Psoas muscle (tissue), 8 donors: ENCODE measurements around the gene UGT1A6. TPM values are rescaled to one million over a fixed set of nuclear protein-coding genes. Genes with fewer than 3 reads are reported as not detected.

ENCODE experiments used
- ATAC-seq, 4 donors: fragments of 200-7000 bp; cut with Tn5 transposase; one replicate each; pipeline ENCODE4 v1.9.1; 2020; ENCODE audit warnings: moderate library complexity in 3 of 4, mild to moderate bottlenecking in 2 of 4
- DNase-seq, 2 donors: peaks; one replicate each; pipeline ENCODE4 v3.0.0-alpha.2; 2020
- H3K27ac ChIP-seq: fragments of 200-600 bp; one replicate; pipeline ENCODE4 v1.8.0; 2022
- H3K27me3 ChIP-seq, 3 donors: fragments of 200-600 bp in 1 of 3; one replicate each; pipeline versions ENCODE4 v1.6.1 to v1.8.0; 2013 to 2022; ENCODE audit warnings: low read length in 2 of 3, mild to moderate bottlenecking in 2 of 3, moderate library complexity in 1 of 3; ENCODE audit not compliant: insufficient read depth in 3 of 3
- H3K36me3 ChIP-seq, 2 donors: fragments of 200-600 bp in 1 of 2; one replicate each; pipeline versions ENCODE4 v1.6.1 to v1.8.0; 2013 to 2022; ENCODE audit warnings: low read depth in 1 of 2, mild to moderate bottlenecking in 1 of 2, moderate library complexity in 1 of 2; ENCODE audit not compliant: insufficient read depth in 1 of 2
- H3K4me1 ChIP-seq: fragments of 200-600 bp; one replicate; pipeline ENCODE4 v1.8.0; 2022
- H3K4me3 ChIP-seq: fragments of 200-600 bp; one replicate; pipeline ENCODE4 v1.8.0; 2022; ENCODE audit warnings: mild to moderate bottlenecking
- H3K9me3 ChIP-seq: fragments of 200-600 bp; one replicate; pipeline ENCODE4 v1.8.0; 2022
- CTCF ChIP-seq: fragments of 200-600 bp; IDR thresholded peaks from one replicate; pipeline ENCODE4 v1.8.0; 2022; ENCODE audit warnings: antibody characterized with exemption
- WGBS, 3 donors: extraction: QIAGEN DNeasy Blood & Tissue Kit; methylation state at CpG; one replicate each; pipeline versions ENCODE4 v1.1.6 to v1.1.7; 2013; 5-methylcytosine and 5-hydroxymethylcytosine counted together
- intact Hi-C, 2 donors: fragments of 100-400 bp; cut with DNase I; formaldehyde crosslinking; loops; one replicate each; pipeline versions ENCODE4 v1.11.0 to v1.14.2; 2022
- polyA plus RNA-seq, 3 donors: library from polyadenylated mRNA; stranded (reverse); fragments of 200-250 nt; gene quantifications; one replicate each; pipeline ENCODE4 v1.2.3, GENCODE V29; 2013
- total RNA-seq, 4 donors: library from RNA; stranded (reverse); fragmentation: NEBNext Ultra II Directional in 2 of 4; extraction: Animal tissue kit (Norgen Biotek cat#: 25700) in 2 of 4; gene quantifications; one replicate each; pipeline versions ENCODE4 v1.2.1 to v1.2.4, GENCODE V29; 2021 to 2023
- donor health status: healthy with polysubstance abuse.
- donor health status: DM: no; HTN: no; CAD: no; lungs with moderate emphysema.
- donor health status: Bipolar disorder and iron deficiency.
- donor health status: healthy.
- donor health status: DM: yes; HTN: yes; CAD: no.
- donor health status: DM: no; HTN: no; CAD: no.
- donor health status: DM: no; HTN: no; CAD: no.
- donor health status: DM: yes; HTN: yes; CAD: no.

UGT1A6 gene
- total and polyA plus RNA-seq, 7 donors: not detected

- Histone ChIP-seq H3K9me3 (no peaks in the 10 kb centered on the region), H3K4me1 (no peaks in the 10 kb centered on the region), H3K36me3 (no peaks in the 10 kb centered on the region), H3K27ac (no peak overlapping the region), H3K4me3 (no peak overlapping the region), H3K27me3 (no peaks in the 10 kb centered on the region)
- no peak for ATAC-seq
- DNase-seq: no peak
- intact Hi-C loops: no loop called here
- no peak for TF ChIP-seq CTCF
Observed at GRCh38 chr2:233673896-233674295, 18.8 kb upstream of the UGT1A6 start.

- H3K27me3 ChIP-seq: no peaks in the 10 kb centered on the region
- no peak overlapping the region for H3K4me3 ChIP-seq
- H3K9me3 ChIP-seq: no peaks in the 10 kb centered on the region
- DNase-seq (no peak), ATAC-seq (no peak)
- intact Hi-C loops: no loop called here
- TF ChIP-seq CTCF: no peak
- H3K4me1 ChIP-seq: no peaks in the 10 kb centered on the region
- 41 to 58% (median 49%) methylated on average over 1 of the region's 1 CpG for WGBS, 3 donors
- H3K36me3 ChIP-seq: no peaks in the 10 kb centered on the region
- H3K27ac ChIP-seq: no peak overlapping the region
Observed at GRCh38 chr2:233674314-233674713, 18.4 kb upstream of the UGT1A6 start.

GRCh38 chr2:233674995-233675394 is 17.7 kb upstream of the UGT1A6 start:
- Histone ChIP-seq H3K4me1 (no peaks in the 10 kb centered on the region), H3K9me3 (no peaks in the 10 kb centered on the region), H3K27me3 (no peaks in the 10 kb centered on the region), H3K4me3 (no peak overlapping the region), H3K27ac (no peak overlapping the region), H3K36me3 (no peaks in the 10 kb centered on the region)
- DNase-seq: no peak
- intact Hi-C loops: no loop called here
- 10 to 17% (median 15%) methylated on average over 4 of the region's 4 CpGs for WGBS, 3 donors
- ATAC-seq: no peak
- no peak for TF ChIP-seq CTCF

GRCh38 chr2:233676046-233676445 is 16.6 kb upstream of the UGT1A6 start:
- ATAC-seq (no peak), DNase-seq (no peak)
- 67 to 75% (median 71%) methylated on average over 2 of the region's 2 CpGs for WGBS, 3 donors
- H3K36me3 ChIP-seq: no peaks in the 10 kb centered on the region
- H3K4me1 ChIP-seq: no peaks in the 10 kb centered on the region
- no peaks in the 10 kb centered on the region for H3K27me3 ChIP-seq
- TF ChIP-seq CTCF: no peak
- H3K4me3 ChIP-seq: no peak overlapping the region
- H3K9me3 ChIP-seq: no peaks in the 10 kb centered on the region
- intact Hi-C loops: no loop called here
- no peak overlapping the region for H3K27ac ChIP-seq

GRCh38 chr2:233679196-233679595 is 13.5 kb upstream of the UGT1A6 start:
- ATAC-seq (no peak), DNase-seq (no peak)
- Histone ChIP-seq H3K9me3 (no peaks in the 10 kb centered on the region), H3K4me1 (no peaks in the 10 kb centered on the region), H3K36me3 (no peaks in the 10 kb centered on the region), H3K27ac (no peak overlapping the region), H3K27me3 (no peaks in the 10 kb centered on the region), H3K4me3 (no peak overlapping the region)
- TF ChIP-seq CTCF: no peak
- intact Hi-C loops: no loop called here
- 68 to 73% (median 72%) methylated on average over 4 of the region's 4 CpGs for WGBS, 3 donors
